GM18502 (cell line): ENCODE results near the gene RSPO4.

Experiments
- ATAC-seq: cut with Tn5 transposase; IDR thresholded peaks from one replicate; pipeline ENCODE4 v1.9.1; 2021; ENCODE audit warnings: mild to moderate bottlenecking; ENCODE audit not compliant: unreplicated experiment, poor library complexity

The RSPO4 gene

DNA sequence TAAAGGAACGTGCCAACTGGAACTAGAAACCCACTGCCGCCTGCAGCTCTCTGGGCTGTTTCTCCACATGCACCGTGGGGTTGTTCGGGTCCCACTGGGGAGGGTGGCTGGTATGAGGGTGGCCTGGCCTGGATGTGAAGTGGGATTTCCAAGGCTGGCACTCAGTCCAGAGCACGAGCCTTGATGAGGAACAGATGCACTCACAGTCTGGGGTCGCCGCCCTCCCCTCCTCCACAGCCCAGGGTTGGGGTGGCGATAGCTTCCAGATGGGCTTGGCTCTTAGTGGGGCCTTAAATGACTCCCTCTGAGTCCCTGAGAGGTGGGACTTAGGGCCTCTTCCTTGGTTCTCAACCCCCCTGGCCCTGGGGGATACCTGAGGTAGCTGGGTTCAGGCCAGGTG is 55.3 kb downstream of the RSPO4 start:
- no peak for ATAC-seq

GRCh38 chr20:945841-946240 is 56.3 kb downstream of the RSPO4 start:
- no peak for ATAC-seq

- no peak for ATAC-seq
Measured at GRCh38 chr20:944774-945410, 57.2 kb downstream of the RSPO4 start.

DNA sequence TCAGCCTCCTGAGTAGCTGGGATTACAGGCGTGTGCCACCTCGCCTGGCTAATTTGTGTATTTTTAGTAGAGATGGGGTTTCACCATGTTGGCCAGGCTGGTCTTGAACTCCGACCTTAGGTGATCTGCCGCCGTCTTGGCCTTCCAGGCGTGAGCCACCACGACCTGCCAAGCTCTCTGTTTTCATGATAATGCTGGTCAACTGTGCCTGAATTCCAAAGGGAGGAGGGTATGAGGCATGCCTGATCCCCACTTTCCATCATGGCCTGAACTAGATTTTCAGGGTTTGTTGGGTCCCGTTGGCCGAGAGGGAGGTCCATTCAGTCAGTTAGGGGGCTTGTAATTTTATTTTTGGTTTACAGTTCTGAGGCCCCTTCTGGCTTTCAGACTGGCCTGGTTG is 58.0 kb downstream of the RSPO4 start:
- no peak for ATAC-seq

DNA sequence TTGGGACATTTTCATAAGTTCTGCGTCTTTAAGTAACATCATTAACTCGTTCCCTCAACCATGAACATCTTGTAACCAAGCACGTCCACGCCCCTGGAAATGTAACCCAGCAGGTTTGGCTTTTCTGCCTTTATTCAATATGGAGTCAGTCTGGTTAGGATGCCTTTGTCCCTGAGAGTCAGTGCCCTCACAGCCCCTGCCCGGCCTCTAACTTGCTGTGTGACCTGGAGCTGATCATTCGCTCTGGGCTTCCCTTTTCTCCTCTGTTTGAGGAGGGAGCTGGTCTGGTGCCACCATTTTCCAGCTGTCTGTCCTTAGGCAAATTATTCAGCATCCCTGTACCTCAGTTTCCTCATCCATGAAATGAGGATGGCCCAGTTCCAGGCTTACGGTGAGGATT is 59.5 kb downstream of the RSPO4 start:
- ATAC-seq = no peak

GRCh38 chr20:940926-941325 is 61.2 kb downstream of the RSPO4 start:
- ATAC-seq = no peak

DNA sequence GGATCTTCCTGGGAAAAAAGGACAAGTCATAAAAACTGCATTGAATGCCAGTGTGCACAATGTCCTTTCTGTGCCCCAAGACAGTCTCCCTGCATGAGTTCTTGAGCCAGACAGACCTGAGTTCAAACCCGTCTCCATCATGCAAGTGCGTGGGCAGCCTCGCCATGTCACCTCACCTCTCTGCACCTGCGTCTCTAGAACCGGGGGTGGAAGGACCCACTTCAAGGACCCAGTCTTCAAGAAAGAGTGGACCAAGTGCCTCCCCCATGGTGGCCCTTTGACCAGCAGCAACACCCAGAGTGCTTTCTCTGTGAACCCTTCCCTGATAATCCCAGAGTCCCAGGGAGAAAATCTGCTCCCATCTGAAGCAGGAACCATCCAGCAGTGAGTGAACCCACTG is 62.5 kb downstream of the RSPO4 start:
- ATAC-seq = no peak

- ATAC-seq = no peak
Measured at GRCh38 chr20:934186-934840, 67.8 kb downstream of the RSPO4 start.

DNA sequence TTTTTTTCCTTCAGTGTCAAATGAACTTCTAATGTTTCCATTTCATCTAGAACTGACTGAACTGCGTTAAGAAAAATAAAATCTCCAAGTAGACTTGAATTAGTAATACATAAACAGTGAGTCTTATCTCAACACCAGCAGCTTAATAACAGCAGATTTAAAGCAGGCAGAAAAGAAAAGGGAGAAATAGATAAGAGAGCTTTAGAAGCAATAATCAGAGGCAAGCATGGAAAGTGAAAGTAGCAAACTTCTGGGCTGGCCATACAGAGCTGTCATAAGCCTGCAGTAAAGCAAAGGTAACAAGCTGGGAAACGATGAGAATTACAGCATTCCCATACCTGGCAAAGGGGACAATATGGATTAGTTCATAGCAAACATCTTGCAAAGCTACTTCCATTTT is 69.1 kb downstream of the RSPO4 start:
- ATAC-seq = no peak

DNA sequence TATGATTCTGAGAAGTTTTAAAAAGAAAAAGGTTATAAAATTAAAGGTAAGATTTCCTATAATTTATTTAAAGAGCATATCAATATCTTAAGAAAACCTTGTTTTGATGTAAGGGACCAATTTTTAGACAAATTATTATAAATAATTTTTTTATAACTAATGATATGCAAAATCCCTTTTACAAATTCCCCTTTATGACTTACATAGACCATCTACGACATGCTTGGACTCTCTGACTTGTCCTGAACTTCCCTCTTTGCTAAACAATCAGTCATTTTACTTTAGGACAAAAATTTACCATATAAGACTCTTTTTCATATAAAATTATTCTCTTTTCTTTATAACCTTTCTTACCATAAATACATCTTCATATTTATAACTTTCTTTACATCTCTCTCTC is 70.7 kb downstream of the RSPO4 start:
- no peak for ATAC-seq

GRCh38 chr20:926670-927069 is 75.4 kb downstream of the RSPO4 start:
- no peak for ATAC-seq

GRCh38 chr20:925516-925915 is 76.6 kb downstream of the RSPO4 start:
- no peak for ATAC-seq

GRCh38 chr20:924639-925038 is 77.5 kb downstream of the RSPO4 start:
- no peak for ATAC-seq

DNA sequence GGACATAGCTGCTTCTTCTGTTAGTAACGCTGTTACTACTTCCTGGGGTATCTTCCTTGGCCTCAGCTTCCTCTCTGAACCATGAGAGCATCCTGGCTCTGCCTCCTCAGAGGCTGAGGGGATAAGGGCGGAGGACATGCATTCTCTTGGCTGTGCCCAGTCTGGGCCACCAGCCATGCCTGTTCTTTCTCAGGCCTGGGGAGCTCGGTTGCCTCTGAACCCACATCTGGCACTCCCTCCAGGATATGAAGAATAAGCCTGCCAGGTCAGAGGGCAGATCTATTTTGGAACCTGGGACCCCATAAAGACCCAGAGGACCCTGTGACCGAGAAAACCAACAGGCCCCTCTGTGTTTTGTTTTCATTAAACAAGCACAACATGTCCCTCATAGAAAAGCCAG is 79.3 kb downstream of the RSPO4 start:
- ATAC-seq = no peak

DNA sequence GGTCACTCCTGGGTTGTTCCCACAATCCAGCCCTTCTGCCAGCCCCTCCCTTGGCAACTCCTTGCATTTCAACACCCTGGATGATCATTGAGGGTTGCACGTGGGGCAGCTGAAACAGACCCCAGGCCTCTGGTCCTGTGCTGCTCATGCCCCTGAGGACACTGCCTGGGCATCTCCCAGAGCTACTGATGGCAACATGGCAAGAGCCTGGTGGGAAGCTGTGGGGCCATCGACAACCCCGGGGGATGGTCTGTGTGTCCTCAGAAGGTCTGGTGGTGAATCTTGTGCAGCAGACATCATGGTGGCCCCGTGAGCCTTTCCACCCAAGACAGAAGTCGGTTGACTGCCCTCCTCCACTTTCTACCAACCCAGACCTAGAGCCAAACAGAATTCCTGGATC is 81.0 kb downstream of the RSPO4 start:
- no peak for ATAC-seq

DNA sequence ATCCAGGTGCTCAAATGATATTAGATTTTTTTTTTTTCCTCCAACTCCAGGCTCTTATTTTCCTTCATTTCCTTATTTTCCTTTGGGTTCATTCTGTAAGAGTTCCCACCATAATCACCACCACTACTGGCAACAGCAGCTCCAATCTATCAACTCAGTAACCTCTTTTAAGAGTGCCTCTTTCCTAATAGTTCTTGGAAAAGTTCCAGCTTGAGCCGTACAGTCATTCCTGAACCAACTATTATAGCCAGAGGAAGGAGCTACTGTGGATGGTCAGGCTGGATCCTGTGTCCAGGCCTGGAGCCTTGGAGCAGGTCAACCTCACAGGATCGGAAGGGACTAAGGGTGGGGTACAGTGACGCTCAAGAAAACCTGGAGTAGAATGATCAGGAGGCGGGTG is 81.8 kb downstream of the RSPO4 start:
- no peak for ATAC-seq

GRCh38 chr20:919491-919916 is 82.6 kb downstream of the RSPO4 start:
- no peak for ATAC-seq

GRCh38 chr20:917416-917815 is 84.7 kb downstream of the RSPO4 start:
- ATAC-seq = no peak

- ATAC-seq = no peak
Measured at GRCh38 chr20:916825-917224, 85.3 kb downstream of the RSPO4 start.

DNA sequence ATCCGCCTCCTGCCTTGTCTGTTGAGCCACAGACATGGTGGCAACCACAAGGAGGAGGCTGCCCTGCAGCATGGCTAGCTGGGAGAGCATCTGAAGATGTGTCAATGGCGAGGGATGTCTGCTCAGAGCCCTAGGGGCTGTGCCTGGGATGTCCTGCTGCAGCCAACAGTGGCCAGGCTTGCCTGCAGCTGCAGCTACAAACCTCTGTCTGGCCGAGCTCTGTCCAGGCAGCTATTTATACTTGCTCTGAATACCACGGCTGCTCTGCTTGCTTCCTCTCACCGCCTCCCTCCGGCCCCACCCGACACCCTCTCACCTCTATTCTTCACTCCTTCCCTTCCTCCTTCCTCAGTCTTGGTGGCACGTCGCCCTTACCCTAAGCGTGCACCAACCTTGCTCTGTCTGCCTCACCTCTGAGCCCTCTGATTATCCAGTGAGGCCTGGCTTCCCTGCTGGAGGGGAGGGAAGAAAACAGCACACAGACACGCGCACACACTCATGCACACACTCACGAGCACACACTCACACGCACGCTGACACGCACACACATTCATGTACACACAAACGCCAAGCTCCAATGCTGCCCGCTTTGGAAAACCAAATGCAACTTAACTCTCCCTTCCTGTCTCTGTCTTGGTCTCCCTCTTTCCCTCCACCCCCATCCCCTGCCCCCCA is 85.8 kb downstream of the RSPO4 start, which contains the start of gene ANGPT4:
TSS of gene ANGPT4 (minus strand) at position 210 of the 675 bp plus-strand sequence. CDS start at position 90, 120 bp downstream.
- no peak for ATAC-seq

DNA sequence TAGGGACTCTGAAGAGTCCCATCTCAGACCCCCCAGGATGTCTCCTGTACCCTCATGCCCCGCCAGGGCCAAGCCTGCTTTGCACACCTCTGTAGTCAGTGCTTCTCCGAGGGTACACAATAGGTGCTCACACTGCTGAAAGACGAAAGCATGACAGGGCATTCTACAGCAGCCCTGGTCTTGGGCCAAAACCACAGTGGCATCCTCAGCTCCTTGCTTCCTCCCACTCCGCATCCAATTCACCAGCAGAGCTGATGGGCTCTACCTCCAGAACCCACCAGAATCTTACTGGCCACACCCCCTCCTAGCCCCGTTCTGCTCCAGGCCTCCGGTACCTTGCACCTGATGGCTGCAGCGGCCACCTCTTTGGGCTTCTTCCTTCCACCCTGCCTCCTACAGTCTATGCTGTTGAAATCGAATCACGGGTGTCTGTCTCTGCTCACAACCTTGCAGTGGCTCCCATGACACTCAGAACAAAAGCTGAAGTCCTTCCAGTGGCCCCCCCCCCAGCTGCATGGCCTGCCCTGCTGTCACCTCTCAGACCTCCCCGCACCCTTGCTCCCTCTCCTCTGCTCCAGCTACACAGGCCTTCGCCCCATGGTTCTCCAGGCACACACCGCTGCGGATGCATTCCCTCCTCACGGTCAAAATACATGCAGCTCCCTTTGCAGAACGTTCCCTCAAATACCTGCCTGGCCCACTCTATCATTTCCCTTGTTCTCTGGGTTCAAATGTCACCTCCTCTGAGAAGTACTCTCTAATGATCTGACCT is 87.2 kb downstream of the RSPO4 start:
- ATAC-seq = no peak
